Hepatic stellate cell (primary cell): Measurements from ENCODE around the gene HBP1.
"Not testable (repeated sequence)": the region's sequence is repeated elsewhere in the genome, so short reads cannot be mapped to it uniquely, and the experiment has no call there.

Source experiments
- DNase-seq: peaks from one replicate; pipeline ENCODE4 v3.0.0; 2011; ENCODE audit warnings: low spot score

HBP1 gene, protein sequence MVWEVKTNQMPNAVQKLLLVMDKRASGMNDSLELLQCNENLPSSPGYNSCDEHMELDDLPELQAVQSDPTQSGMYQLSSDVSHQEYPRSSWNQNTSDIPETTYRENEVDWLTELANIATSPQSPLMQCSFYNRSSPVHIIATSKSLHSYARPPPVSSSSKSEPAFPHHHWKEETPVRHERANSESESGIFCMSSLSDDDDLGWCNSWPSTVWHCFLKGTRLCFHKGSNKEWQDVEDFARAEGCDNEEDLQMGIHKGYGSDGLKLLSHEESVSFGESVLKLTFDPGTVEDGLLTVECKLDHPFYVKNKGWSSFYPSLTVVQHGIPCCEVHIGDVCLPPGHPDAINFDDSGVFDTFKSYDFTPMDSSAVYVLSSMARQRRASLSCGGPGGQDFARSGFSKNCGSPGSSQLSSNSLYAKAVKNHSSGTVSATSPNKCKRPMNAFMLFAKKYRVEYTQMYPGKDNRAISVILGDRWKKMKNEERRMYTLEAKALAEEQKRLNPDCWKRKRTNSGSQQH

DNA sequence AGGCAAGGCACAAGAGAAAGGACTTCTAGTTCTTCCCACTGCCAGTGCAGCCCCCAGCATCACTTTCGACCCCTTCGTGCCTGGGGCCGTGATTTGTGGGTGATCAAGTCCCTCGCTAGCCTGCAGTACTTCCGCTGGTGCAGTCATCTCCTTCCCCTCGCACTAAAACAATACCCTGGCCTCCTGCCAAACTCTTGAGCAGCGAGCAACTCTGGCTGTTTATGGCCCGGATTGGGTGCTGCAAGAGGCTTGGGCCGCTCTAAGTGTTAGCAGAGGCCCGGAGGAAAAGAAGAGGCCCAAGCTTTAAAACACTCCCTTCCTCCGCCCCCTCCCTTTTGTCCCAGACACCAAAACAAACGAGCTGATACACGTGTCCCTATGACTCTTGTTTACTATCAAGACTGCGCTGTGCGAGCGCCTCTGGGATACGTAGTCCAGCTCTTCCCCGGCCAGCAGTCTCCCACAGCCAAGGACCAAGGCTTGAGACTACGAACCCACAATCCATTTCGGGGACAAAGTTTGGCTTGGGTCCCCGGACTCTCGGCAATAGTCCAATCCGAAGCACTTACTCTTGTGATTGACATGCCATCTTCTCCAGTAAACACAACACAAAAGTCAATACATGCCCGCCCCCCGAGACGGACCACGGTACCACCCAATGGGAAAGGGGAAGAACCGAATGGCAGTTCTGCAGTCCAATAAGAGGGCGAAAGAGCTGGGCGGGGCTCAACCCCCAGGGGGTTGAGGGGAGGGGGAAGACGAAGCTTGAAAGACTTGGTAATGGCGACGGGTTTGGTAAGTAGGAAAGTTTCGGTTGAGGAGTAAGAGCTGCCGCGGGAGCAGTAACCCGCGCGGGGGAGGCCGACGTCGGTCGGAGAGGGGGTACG is at the start of gene HBP1:
Gene HBP1, plus strand, starts transcription at position 771 of the 887 bp plus-strand sequence. CDS start 10,891 bp downstream, outside the sequence.
- peak; percentile 97 for DNase-seq

DNA sequence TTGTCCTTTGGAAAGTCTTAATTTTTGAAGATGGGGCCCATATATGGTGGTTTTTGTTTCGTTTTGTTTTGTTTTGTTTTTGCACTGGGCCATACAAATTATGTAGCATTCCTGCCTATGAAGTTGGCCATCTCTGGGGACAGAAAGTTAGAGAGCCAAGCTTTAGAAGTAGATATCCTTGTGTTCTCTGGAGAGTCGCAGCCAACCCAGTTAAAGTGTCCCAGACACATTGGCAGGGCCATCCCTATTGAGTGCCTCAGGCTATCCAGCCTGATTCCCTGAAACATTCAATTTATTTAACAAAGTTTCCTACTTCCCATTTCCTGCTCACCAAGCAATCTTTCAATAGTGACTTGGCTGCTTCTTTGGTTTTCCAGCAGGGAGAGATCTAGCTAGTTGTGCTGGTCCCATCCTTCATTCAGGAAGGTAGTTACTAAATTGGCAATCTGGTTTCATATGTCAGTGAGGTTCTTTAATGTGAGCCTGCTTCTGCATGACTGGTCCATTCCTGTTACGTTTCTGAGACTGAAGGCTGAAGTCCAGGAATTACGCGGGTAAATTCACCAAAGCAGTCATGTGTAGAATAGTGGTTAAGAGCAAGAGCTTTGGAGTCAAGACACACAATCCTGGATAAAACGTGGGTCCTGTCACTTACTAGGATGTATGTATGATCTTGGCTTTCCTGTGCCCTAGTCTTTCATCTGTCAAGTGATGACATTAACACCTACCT is 49.3 kb upstream of the HBP1 start:
- no peak for DNase-seq

DNA sequence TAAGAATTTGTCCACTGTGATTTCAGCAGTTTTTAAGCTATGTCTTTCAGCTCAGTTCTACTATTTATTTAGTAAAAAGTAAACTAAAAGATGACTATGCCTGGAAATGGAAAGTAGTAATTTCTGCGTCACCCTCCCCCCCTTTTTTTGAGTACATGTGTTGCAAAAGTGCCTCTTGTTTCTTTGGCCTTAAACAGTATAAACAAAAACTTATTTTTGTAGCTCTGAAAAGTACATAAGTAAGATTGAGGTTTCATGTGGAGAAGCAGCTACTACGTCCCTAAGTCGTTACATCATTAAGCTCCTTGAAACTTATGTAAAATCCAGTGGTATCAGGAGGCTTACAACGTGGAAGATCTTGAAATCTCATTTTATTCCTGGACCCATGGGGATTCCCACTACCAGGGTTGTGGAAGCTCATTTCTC is 46.3 kb upstream of the HBP1 start:
- DNase-seq: peak; percentile 11

DNA sequence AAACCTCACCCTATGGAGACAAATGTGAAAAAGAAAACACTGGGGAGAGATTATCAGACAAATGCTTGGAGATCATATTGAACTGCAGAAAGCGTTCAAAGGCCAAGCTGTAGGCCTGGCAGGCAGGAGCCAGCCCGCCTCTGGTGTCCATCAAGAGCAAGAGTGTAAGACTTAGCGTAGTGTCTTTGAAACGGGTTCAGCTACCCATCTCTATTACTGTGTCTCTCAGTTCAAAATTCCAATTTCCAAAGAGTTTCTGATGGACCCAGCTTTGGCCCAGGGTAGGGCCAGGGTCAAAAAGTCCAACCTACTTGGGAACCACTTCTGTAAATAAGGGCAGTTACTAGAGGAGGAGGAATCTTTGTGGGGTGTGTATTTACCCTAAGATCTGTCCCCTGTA is 45.4 kb upstream of the HBP1 start:
- no peak for DNase-seq

DNA sequence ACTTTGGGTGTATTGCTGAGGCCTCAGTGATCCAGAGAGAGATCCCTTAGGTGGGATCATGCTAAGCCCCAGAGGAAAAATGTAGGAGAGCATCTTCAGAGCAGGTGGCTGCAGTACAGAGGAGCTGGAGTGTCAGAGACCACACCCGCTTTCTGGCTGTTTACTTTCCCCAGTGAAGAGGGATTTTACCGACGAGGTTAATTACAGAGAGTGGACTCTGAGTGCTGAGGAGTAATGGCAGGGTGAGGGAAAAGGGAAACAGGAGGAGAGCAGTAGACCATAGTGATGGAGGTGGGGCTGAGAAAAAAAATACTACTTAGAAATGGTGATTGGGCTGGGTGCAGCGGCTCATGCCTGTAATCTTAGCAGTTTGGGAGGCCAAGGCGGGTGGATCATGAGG is 43.3 kb upstream of the HBP1 start:
- no peak for DNase-seq

DNA sequence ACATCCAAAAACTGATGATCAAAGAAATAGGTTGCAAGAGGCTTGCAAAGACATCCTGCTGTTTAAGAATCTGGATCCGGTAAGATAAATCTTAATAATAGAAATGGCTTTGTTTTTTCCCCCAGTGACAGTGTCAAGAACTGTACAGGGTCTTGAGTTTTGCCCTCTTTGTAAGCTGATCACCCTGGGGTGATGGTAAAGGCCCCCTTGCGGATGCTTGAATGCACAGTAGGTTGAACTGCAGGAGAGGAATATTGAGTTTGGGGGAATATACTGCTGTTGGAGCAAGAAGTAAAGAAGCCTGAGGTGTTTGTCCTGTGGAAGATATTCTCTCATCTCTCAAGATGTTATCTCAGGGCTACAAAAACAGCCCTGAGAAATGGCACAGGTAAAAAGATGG is 40.6 kb upstream of the HBP1 start:
- no peak for DNase-seq

DNA sequence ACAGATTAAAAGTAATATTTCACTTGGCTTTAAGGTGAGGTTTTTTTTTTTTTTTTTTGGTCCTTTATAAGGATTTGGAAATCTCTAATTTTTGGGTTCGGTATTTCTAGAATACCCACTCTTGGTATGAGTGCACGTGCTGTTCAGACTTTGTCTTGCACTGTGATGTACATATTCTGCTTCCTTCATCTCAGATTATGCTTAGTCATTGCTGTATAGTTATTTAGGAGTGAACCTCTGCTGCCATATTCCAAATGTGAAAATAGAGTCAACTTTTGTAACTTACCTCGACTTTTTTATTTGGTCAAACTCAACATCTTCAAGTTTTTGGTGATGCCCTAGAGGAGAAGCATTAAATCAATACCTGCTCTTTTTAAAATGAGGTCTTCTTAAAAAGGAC is 40.1 kb upstream of the HBP1 start:
- no peak for DNase-seq

DNA sequence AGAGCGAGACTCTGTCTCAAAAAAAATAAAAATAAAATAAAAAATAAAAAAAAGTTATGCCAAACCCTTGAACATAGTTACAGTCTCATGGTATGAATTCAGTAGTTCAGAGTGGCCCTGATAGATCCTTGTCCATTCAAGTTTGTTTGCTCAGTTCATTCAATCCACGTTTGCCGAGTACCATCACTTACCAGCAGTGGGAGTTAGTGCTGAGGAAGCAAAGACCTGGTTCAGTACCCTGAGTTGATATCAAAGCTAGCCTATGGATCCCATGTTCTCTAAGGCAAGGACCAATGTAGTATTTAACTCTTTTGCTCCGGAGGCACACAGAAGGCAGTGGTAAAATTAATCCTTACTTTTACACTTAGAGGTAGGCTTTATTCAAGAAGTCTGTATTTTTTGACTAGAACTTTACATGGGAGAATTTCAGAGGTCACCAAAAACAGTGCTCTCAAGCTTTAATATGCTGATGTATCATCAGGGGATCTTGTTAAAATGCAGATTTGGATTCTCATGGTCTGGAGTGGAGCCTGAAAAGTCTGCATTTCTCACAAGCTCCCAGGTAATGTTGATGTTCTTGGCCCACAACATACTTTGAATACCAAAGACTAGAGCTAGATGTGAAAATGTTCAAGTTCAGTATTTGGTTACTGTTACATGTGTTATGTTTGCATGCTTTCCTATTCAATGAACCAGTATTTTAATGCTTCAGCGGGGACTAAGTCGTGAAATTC is 38.1 kb upstream of the HBP1 start:
- no peak for DNase-seq

DNA sequence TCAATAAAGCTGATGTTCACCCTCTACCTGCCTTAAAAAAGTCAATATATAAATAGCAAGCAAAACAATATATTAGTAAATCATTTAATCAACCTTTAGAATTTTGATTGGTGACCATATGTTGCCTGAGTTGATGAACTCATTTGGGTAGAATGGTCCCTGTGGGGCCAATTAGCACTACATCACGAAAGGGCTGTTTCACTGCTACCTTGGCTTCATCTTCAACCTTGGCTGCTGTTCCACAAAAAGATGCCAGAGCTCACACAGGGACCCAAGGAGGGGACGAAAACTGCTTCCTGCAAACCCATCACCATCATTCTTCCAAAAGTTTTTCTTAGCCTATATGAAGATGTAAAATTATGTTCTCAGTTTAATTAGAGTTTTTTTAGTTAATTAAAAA is 35.4 kb upstream of the HBP1 start:
- DNase-seq: no peak

DNA sequence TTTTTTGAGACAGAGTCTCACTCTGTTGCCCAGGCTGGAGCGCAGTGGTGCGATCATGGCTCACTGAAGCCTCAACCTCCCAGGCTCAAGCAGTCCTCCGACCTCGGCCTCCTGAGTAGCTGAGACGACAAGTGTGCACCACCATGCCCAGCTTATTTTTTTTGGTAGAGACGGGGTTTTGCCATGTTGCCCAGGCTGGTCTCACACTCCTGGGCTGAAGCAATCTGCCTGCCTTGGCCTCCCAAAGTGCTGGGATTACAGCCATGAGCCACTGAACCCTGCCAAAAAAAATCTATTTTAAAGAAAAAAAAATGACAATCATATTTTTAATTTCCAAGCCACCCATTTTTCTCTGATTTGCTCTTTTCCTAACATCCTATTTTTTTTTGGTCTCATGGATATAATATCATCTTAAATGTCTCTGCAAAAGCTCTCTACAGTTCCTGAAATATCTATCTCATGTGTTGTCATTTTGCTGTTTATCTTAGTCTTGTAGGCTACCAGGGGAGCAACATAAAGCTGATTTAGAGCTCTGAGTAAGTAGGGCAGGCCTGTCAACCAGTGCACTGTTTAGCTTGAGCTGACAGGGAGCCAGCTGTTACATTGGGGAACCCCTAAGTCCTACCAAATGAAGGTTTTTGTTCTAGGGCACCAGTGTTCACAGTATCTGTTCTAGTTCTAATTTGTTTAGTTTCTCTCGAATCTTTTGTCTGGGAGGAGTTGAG is 29.9 kb upstream of the HBP1 start:
- peak; percentile 26 for DNase-seq

DNA sequence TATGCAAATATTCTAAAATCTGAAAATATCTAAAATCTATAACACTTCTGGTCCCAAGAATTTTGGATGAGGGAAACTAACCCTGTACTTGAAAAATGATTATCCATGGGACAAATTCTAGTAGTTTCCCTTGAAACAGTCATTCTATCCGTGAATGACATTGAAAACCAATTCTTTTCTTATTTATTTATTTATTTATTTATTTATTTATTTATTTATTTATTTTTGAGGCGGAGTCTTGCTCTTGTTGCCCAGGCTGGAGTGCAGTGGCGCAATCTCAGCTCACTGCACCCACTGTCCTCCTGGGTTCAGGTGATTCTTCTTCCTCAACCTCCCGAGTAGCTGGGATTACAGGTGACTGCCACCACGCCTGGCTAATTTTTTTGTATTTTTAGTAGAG is 24.9 kb upstream of the HBP1 start:
- not testable (repeated sequence) for DNase-seq

DNA sequence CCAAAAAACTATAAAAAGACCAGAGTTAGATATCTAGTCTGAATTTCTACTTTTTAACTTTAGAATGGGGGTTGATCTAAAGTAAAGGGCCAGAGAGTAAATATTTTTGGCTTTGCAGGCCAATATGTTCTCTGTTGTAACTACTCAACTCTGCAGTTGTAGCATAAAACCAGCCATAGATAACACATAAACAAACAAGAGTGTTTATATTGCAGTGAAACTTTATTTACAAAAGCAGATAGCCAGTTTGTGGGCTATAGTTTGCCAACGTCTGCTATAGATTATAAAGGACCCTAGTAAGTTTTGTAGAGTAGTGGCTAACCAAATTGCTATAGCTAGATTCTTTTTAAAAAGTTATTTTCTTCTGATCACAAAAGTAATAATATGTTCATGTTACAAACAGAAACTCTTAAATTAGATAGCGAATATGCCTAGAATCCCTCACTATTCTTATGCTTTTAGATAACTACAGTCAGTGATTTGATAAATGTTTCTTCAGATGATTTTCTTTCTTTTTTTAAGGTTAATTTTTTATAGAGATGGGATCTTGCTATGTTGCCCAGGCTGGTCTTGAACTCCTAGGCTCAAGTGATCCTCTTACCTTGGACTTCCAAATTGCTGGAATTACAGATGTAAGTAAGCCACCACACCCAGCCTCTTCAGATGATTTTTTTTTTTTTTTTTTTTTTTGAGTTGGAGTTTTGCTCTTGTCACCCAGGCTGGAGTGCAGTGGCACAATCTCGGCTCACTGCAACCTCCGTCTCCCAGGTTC is 23.6 kb upstream of the HBP1 start:
- no peak for DNase-seq

DNA sequence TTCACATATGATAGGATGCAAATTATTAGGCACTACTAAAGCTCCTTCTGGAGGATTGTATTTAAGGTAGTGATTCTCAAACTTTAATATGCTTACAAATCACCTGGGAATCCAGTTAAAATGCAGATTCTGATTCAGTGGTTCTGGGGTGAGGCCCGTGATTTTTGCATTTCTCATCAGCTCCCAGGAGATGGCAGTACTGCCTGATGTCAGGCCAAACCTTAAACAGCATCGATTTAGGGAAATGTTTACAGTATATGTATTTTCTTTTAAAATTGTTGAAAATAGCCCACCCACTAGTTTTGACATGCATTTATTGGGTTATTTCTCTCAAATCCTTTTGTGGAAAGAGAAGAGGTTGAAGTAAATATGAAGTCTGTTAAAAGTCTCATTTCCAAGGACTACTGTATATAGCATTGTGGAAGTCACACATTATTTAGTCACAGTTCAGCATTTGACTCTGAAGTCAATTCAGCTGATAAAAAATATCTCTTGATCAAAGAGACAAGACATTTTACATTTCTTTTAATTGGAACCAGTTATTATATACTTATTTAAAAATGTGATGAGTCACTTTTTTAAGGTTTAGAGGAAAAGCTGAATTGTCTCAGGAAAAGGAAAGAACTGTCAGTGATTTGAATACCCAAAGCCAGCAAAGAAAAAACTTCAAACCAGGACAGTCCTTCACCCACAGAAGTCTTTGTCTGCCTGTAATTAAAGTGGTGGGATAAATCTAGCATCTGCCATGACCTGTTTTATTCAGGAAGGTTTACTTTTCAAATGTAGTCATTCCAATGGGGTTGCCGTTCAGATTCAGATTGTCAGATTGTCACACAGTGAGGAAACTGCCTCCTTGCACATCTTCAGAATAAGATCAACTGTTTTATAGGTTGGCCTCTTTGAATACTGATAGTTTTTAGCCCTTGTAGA is 21.1 kb upstream of the HBP1 start:
- DNase-seq: no peak

DNA sequence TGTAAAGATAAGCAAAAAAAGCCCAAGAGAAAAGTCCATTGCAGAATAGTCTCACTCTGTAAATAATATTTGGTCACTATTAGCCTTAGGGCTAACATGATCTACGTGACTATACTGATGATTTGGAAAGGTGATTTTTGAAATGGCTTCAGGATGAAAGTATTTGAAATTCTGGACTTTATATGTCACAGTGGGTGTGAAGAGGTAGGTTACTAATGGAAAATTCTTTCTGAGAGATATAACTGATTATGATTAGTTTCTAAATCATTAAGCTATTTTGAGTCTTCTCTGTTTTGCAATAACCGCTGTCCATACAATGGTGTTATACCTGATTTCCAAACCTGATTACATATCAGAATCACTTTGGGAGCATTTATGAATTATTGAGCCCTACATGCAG is 20.1 kb upstream of the HBP1 start:
- no peak for DNase-seq

DNA sequence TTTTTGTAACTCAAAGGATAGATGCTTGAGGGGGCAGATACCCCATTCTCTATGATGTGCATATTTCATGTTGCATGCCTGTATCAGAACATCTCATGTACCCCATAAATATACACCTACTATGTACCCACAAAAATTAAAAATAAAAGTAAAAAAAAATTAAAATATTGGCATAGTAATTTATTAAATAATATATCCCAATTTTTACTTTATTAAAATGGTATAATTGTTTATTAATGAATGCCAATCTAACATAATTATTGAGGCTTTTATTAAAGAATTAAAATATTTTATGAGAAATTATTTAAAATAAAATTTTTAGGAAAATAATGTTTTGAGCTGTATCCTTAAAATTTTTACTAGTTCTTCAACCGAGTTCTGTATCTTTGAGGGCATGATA is 18.9 kb upstream of the HBP1 start:
- no peak for DNase-seq

DNA sequence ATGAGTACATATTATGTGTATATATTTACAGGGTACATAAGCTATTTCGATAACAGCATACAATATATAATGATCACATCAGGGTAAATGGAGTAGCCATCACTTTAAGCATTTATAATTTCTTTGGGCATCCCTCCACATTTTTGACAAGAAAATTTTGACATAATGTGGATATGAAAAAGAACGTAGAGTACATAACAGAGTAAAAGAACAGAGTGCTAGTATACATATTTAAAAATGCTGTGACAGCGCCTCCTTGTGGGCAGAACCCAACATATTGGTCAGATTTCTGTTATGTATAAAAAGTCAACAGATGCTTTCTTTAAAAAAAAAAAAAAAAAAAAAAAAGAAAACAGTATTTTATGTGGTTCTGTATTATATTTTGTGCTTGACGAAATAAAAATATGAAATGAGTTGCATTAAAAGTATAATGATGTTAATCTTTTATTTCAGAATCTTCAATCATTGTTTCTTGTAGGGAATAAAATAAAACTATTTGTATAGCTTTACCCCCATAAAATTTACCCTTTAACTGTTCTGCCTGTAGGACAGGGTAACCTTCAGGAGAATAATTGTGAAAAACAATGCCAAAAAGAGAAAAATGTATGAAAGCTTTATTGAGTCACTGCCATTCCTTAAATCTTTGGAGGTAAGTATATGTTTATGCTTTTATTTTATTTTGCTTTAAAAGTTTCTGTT is 18.3 kb upstream of the HBP1 start:
- no peak for DNase-seq

DNA sequence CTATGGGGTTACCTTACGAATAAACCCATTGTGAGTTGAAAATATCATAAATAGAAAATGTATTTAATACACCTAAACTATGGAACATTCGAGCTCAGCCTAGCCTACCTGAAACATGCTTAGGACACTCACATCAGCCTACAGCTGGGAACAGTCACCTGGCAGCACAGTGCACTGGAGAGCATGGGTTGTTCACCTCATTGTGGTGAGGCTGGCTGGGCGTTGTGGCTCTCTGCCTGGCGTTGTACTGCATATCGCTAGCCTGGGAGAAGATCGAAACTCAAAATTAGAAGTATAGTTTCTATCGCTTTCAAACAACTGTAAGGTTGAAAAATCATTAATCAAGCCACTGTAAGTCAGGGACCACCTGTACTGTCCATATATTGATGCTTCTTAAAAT is 17.3 kb upstream of the HBP1 start:
- DNase-seq: no peak

DNA sequence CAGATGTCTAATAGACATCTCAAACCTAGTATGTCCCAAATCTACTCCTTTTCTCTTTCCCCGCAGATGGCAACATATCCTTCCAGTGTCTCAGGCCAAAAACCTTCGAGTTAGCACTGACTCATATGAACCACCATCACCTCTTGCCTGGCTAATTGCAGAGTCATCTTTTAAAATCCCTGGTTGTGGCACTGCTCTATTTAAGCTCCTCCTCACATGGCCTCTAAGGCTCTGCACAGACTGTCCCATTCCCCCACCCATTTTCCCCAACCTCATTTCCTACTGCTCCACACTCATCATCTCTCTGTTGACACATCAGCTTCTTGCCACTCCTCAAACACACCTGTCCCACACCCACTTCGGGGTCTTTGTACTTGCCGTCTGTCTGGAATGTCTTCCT is 16.8 kb upstream of the HBP1 start:
- no peak for DNase-seq
